CD4-positive, alpha-beta T cell (primary cell): ENCODE results near the gene RFPL2. TPM values are rescaled to one million over a fixed set of nuclear protein-coding genes. Genes with fewer than 3 reads are reported as not detected.

Experiments
- ATAC-seq: fragments of 200-7000 bp; cut with Tn5 transposase; one replicate; pipeline ENCODE4 v1.10.0; 2022; ENCODE audit warnings: mild to moderate bottlenecking; ENCODE audit not compliant: poor library complexity
- CTCF ChIA-PET: fragments of 350-600 bp; sonication (Branson Sonifier 250); formaldehyde crosslinking; loops from one replicate; lab custom pipeline; 2021; ENCODE audit warnings: antibody characterized with exemption, inconsistent platforms; lab: Charles Lee
- POLR2A ChIA-PET: fragments of 350-600 bp; sonication (Branson Sonifier 250); formaldehyde crosslinking; loops from one replicate; lab custom pipeline; 2021; ENCODE audit warnings: antibody characterized with exemption, inconsistent platforms; lab: Charles Lee
- DNase-seq, 14 experiments: peaks; one replicate each; pipeline ENCODE4 v3.0.0-alpha.2; 2013 to 2020; ENCODE audit warnings: mixed read lengths in 2 of 14
- H3K27ac ChIP-seq, 2 donors: one replicate each; pipeline versions ENCODE4 v1.5.1 to v1.7.0; 2013; ENCODE audit warnings: low read length in 2 of 2, low read depth in 1 of 2, mild to moderate bottlenecking in 1 of 2
- H3K27me3 ChIP-seq, 2 experiments: 1 replicate in 1 of 2; 2 replicates in 1 of 2; pipeline versions ENCODE4 v1.6.1 to v1.7.0; 2013; ENCODE audit warnings: low read length in 2 of 2, control low read depth in 1 of 2, mild to moderate bottlenecking in 1 of 2, moderate library complexity in 1 of 2; ENCODE audit not compliant: insufficient read depth in 2 of 2, control insufficient read depth in 1 of 2
- H3K36me3 ChIP-seq: one replicate; pipeline ENCODE4 v1.6.1; 2013; ENCODE audit warnings: low read length, control low read depth; ENCODE audit not compliant: insufficient read depth
- H3K4me1 ChIP-seq: one replicate; pipeline ENCODE4 v1.6.1; 2013; ENCODE audit warnings: low read length, control low read depth; ENCODE audit not compliant: insufficient read depth
- H3K4me3 ChIP-seq: one replicate; pipeline ENCODE4 v1.5.1; 2013; ENCODE audit warnings: mild to moderate bottlenecking, low read length, moderate library complexity
- H3K9me3 ChIP-seq, 2 experiments: 1 replicate in 1 of 2; 2 replicates in 1 of 2; pipeline versions ENCODE4 v1.6.1 to v1.7.0; 2013; ENCODE audit warnings: low read length in 2 of 2, mild to moderate bottlenecking in 2 of 2, control low read depth in 1 of 2, moderate library complexity in 1 of 2; ENCODE audit not compliant: control insufficient read depth in 1 of 2, insufficient read depth in 1 of 2
- H3K27ac Mint-ChIP-seq: one replicate; pipeline ENCODE4 v1.8.0; 2020; ENCODE audit warnings: mixed read lengths
- H3K27me3 Mint-ChIP-seq: one replicate; pipeline ENCODE4 v1.8.0; 2021; ENCODE audit warnings: mixed read lengths
- H3K36me3 Mint-ChIP-seq: one replicate; pipeline ENCODE4 v1.8.0; 2021; ENCODE audit warnings: low read depth, mixed read lengths
- H3K4me1 Mint-ChIP-seq: one replicate; pipeline ENCODE4 v1.8.0; 2021; ENCODE audit warnings: low read depth, mixed read lengths
- H3K4me3 Mint-ChIP-seq: one replicate; pipeline ENCODE4 v1.8.0; 2020; ENCODE audit warnings: mild to moderate bottlenecking, mixed read lengths
- H3K9me3 Mint-ChIP-seq: one replicate; pipeline ENCODE4 v1.8.0; 2020; ENCODE audit warnings: mixed read lengths
- CTCF ChIP-seq: fragments of 200-600 bp; IDR thresholded peaks from one replicate; pipeline ENCODE4 v1.8.0; 2022; ENCODE audit warnings: antibody characterized with exemption, mild to moderate bottlenecking
- intact Hi-C, 2 experiments: fragments of 100-400 bp; cut with DNase I in 1 of 2; cut with micrococcal nuclease in 1 of 2; formaldehyde crosslinking; loops; one replicate each; pipeline versions ENCODE4 v1.15.1 to v1.9.0; 2023 to 2025; cut with DNase I, micrococcal nuclease
- total RNA-seq, 174 experiments: library from RNA in 2 of 174; stranded (reverse) in 2 of 174; gene quantifications; one replicate each; pipeline ENCODE4 v1.2.3 and lab custom pipeline; 2021 to 2026

RFPL2 gene
- total RNA-seq, 2 experiments from 2014 or later: 0.30 to 0.47 TPM

DNA sequence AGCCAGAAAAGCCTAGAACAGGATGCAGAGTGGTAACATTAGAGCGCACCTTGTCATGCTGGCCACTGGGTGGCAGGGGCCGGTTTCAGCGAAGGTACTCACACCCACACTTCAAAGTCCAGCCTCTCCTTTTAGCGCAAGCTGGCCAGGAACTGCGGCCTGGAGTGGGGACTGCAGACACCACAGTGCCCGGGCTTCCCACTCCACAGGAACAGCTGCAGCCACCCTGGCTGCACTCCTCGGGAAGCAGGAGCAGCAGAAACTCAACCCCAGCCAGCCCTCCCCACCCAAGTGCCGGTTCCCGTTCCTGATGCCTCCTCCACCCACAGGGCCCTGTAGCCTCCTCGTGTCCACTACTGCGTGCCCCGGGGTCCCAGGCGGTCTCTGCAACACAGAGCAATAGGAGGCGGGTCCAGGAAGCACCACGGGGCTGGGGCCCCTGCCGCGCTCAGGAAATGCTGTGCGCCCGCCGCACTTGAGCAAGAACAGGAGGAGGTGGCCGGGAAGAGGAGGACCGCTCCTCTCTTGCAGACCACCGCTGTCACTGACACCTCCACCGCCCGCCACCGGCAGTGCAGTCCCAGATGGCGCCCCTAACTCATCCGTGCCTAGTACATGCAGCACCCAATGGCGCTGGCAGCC, 2.2 kb downstream of the RFPL2 start:
- H3K4me3 Mint-ChIP-seq: peak overlapping the region; percentile 89
- DNase-seq: peak in 6 of 14 experiments; percentile 16 to 64 (median 45)

DNA sequence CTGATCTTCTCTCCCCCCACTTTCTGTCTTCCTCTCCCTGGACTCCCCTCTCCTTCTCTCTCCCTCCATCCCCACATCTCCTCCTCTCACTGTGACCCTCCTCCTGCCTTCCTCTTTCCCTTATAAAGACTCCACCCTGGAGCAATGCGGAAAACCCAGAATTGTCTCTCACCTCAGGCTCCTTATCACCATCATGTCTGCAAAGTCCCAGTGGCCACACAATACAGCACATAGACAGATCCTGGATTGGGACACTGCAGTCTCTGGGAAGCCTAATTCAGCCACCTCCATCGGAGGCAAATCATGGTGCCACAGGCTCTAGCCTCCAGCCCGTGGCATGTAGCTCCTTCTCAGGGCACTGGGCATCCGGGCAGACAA, 2.7 kb downstream of the RFPL2 start:
- POLR2A ChIA-PET: interaction anchor here (0.6 kb wide), 1 partner anchor 9 kb away, joined by 3 read pairs; no protein-coding TSS in a partner anchor
- H3K36me3 ChIP-seq: no peaks in the 10 kb centered on the region
- no peak overlapping the region for H3K27ac ChIP-seq
- H3K36me3 Mint-ChIP-seq: no peaks in the 10 kb centered on the region
- ATAC-seq: no peak
- CTCF ChIA-PET: interaction anchor here (2.1 kb wide), 1 partner anchor 64 kb away, joined by 4 read pairs; no protein-coding TSS in a partner anchor
- no peaks in the 10 kb centered on the region for H3K9me3 Mint-ChIP-seq
- peak overlapping the region; percentile 89 for H3K4me3 Mint-ChIP-seq
- peaks cover 0 to 6% of the 10 kb centered on the region in 2 experiments for H3K9me3 ChIP-seq
- TF ChIP-seq CTCF: no peak
- peaks cover 28% of the 10 kb centered on the region for H3K27me3 Mint-ChIP-seq
- no peak for DNase-seq
- peaks cover 54% of the 10 kb centered on the region for H3K4me1 Mint-ChIP-seq
- intact Hi-C loops: loop anchor here (2.0 to 5.0 kb wide), 3 partner anchors 65 to 271 kb away; partner anchors contain the start of gene FBXO7 (in 1 of the 2)
- peaks cover 9% of the 10 kb centered on the region in 2 experiments for H3K27me3 ChIP-seq
- peaks cover 67% of the 10 kb centered on the region for H3K4me1 ChIP-seq
- H3K4me3 ChIP-seq: peak overlapping the region; percentile 58
- peak overlapping the region; percentile 52 for H3K27ac Mint-ChIP-seq

More for the DNA sequence above, 2.2 kb downstream of the RFPL2 start:
- Histone ChIP-seq H3K9me3 (peaks cover 0 to 6% of the 10 kb centered on the region in 2 experiments), H3K27ac (no peak overlapping the region), H3K36me3 (no peaks in the 10 kb centered on the region), H3K27me3 (peaks cover 9% of the 10 kb centered on the region in 2 experiments), H3K4me3 (peak overlapping the region; percentile 58), H3K4me1 (peaks cover 70% of the 10 kb centered on the region)
- CTCF ChIA-PET: interaction anchor here (0.5 to 2.1 kb wide), 3 partner anchors 63 to 801 kb away, joined by 3 to 4 read pairs (median 4); no protein-coding TSS in a partner anchor
- Mint-ChIP-seq H3K27me3 (peaks cover 31% of the 10 kb centered on the region), H3K4me1 (peaks cover 54% of the 10 kb centered on the region), H3K36me3 (no peaks in the 10 kb centered on the region), H3K9me3 (no peaks in the 10 kb centered on the region), H3K27ac (peak overlapping the region; percentile 52)
- POLR2A ChIA-PET: interaction anchor here (0.6 kb wide), 1 partner anchor 8 kb away, joined by 3 read pairs; no protein-coding TSS in a partner anchor
- ATAC-seq: no peak
- intact Hi-C loops: loop anchor here (2.0 to 5.0 kb wide), 3 partner anchors 65 to 270 kb away; partner anchors contain the start of gene FBXO7 (in 1 of the 2)
- TF ChIP-seq CTCF: peak; percentile 35

- Mint-ChIP-seq H3K4me3 (peak overlapping the region; percentile 18), H3K9me3 (no peaks in the 10 kb centered on the region), H3K27me3 (peaks cover 23% of the 10 kb centered on the region), H3K4me1 (peaks cover 48% of the 10 kb centered on the region), H3K36me3 (no peaks in the 10 kb centered on the region), H3K27ac (peak overlapping the region; percentile 13)
- ATAC-seq: no peak
- Histone ChIP-seq H3K4me3 (no peak overlapping the region), H3K4me1 (peaks cover 53% of the 10 kb centered on the region), H3K27me3 (peaks cover 9% of the 10 kb centered on the region in 2 experiments), H3K9me3 (peaks cover 0 to 6% of the 10 kb centered on the region in 2 experiments), H3K36me3 (no peaks in the 10 kb centered on the region), H3K27ac (no peak overlapping the region)
- intact Hi-C loops: loop anchor here in 1 of 2 experiments (5.0 kb wide), 2 partner anchors 67 to 272 kb away; partner anchors contain the start of gene FBXO7
- ChIA-PET POLR2A (interaction anchor here (0.6 kb wide), 1 partner anchor 505 kb away, joined by 4 read pairs; no protein-coding TSS in a partner anchor), CTCF (interaction anchor here (2.1 kb wide), 1 partner anchor 65 kb away, joined by 4 read pairs; no protein-coding TSS in a partner anchor)
- DNase-seq: peak in 5 of 14 experiments; percentile 20 to 72 (median 52)
- peak; percentile 10 for TF ChIP-seq CTCF
These were observed 4.1 kb downstream of the RFPL2 start for GRCh38 chr22:32200752-32201151.
